Non-pigmented ciliary epithelial cell (primary cell): ENCODE data around the gene N4BP2L1.

Source experiments
- DNase-seq: peaks from one replicate; pipeline ENCODE4 v3.0.0-alpha.2; 2010; ENCODE audit warnings: low read depth

N4BP2L1 gene

GRCh38 chr13:32427852-32428580, at the start of gene N4BP2L1:
N4BP2L1 (minus strand) TSS chr13:32428130; CDS start chr13:32428082, 48 bp downstream.
- DNase-seq: no peak

DNA sequence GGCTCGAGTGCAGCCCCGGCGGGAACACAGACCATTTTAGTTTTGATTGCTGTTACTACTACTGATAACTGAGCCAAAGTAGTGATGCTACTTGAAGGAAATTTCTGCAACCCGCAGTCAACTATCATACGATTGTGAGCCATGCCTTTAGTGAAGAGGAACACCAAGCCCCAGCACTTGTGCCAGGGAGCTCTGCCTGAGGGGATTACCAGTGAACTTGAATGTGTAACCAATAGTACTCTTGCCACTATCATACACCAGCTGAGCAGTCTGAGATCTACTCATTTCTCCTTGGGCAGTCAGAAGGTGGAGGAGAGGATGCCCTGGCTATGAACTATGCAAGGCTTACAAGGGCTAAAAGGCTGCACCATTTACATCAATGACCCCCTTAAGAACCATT, 49.0 kb upstream of the N4BP2L1 start:
- no peak for DNase-seq

DNA sequence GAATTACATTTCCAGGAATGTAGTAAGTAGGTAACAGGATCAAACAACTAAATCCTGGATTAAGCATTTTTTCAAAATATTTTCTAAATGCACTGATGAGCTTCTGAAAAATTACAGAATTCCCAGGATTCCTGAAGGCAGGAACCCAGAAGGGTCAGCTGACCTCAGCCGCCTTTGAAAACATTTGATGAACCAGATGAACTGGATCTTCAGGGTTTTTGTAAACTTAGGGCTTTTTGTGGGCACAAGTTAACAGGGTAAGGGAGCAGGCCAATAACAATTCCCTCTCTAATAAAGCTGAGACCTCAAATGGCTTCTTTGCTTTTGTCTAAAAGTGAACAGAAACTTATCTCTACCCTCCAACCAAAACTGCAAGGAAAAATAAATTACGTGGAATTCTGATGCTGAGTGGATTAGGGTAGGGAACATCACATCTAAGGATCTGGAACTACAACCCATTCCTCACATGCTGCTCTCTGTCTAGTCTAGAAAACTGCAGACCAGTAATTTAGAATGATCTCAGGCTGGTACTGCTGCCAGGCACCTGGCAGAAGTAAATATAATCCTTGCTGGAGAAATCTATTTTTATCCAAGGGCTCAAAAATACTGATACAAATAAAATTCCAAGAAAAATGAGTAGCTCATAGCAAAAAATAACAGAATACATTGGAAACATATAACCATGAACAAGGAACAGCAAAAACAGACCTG, 48.2 kb upstream of the N4BP2L1 start:
- no peak for DNase-seq

- no peak for DNase-seq
Measured at GRCh38 chr13:32474999-32475792, 47.3 kb upstream of the N4BP2L1 start.

DNA sequence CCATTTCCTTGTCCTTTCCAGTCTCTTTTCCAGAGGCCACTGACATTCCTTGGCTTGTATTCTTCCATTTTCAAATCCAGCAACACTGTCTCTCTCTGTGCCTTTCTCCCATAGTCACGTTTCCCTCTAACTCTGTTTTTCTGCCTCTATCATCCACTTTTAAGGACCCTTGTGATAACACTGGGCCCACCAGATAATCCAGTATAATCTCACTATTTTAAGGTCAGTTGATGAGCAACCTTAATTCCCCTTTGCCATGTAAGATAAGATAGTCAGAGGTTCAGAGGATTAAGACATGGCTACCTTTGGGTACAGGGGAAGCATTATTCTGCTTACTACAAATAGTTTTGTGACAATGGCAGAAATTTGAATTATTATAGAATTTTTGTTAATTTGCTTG, 45.7 kb upstream of the N4BP2L1 start:
- no peak for DNase-seq

DNA sequence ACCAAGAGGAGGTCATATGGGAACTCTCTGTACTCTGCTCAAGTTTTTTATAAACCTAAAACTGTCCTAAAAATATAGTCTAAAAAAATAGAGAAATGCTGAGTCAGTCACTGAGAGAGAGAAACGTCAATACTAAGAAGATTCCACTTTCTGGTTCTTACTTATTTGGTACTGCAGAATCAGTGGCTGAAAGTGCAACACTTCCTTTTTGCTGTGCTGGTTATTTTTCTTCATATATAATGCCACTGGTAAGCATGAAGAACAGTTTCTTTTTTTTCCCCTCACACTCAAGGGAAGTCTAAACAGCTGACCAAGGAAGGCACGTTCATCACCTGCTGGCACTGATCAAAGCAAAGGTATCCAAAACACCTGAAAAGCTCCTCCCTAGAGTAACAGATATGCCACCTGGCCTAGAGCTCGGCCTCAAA, 44.3 kb upstream of the N4BP2L1 start:
- no peak for DNase-seq

DNA sequence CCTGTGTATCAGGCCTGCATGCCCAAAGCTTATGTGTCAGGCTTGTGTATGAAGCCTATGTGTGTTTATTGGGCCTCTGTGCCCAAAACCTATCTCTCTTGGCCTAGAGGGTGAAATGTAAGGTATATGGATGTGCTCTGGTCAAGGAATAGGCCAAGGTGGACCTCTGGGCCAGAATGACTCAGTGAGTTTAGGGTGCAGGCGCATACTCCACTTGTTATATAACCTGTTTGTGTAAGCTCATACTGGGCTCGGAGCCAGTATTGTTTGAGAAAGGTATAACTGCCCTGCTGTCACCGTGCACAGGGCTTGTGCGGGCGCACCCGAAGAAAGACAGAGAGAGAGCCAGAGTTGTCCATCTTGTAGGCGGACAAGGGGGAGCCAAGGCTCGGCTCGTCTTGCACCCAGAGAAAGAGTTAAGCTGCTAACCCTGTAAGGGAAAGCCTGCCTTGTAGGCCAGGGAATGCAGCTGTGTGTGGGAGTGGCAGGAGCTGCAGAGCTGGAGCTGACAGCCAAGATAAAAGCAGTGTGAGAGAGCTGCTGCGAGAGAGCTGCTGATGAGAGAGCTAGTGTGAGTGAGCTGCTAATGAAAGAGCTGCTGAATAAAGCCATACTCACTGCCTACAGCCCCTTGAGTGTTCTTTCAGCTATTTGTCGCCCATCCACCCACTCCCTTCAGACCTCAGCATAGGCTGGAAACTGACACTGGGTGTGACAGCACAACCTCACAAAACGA, 43.4 kb upstream of the N4BP2L1 start:
- peak; percentile 38 for DNase-seq

GRCh38 chr13:32468502-32469142, 40.7 kb upstream of the N4BP2L1 start:
- DNase-seq: no peak

GRCh38 chr13:32456591-32456990, 28.7 kb upstream of the N4BP2L1 start:
- DNase-seq: no peak

- DNase-seq: no peak
Measured at GRCh38 chr13:32455594-32455903, 27.6 kb upstream of the N4BP2L1 start.

DNA sequence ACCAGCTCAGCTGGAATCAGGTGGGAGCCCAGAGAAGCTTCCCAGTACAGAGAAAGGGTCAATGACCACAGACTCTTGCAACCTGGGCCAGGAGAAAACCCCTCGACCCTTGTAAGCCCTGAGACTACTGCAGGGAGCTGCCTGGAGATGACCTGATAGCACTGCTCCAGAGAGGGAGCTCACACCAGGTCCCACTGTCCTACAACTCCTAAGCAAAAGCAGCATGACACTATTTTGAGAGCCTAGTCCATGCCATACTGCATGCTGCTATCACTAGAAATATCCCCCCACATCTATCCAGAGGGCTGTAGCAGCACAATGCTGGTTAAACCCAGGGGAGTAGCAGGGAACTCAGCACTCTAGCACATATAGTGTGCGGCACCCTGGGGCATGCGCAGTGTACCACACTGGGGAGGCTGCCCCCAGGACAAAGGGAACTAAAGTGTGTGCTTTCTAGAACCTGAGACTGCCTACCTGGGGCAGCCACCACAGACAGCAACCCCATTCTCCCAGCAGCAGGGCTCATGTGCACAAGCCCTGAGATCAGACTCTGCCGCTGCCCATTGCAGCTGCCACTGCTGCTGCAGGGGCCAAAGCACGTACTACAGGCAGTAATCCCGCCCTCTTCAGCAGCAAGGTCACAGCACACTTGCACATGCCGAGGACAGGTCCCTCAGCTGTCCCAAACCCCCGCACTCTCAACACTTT, 27.1 kb upstream of the N4BP2L1 start:
- DNase-seq: no peak

DNA sequence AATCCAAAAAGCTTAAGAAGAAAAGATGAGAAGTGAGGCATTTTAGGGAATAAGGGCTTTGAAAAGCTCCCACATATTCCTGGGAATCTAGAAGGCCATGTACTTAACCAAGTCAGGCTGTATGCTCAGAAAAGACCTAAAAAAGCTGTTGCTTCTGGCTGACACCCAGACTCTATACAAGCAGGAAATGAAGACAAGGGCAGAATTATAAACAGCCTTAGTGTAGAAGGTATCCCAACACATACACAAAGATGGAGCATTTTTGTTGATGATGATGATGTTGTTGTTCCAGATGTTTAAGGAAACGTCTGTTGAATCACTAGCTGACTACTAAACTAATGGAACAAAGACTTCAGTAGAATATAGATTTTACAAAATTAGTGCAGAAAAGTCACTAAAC, 26.1 kb upstream of the N4BP2L1 start:
- no peak for DNase-seq

DNA sequence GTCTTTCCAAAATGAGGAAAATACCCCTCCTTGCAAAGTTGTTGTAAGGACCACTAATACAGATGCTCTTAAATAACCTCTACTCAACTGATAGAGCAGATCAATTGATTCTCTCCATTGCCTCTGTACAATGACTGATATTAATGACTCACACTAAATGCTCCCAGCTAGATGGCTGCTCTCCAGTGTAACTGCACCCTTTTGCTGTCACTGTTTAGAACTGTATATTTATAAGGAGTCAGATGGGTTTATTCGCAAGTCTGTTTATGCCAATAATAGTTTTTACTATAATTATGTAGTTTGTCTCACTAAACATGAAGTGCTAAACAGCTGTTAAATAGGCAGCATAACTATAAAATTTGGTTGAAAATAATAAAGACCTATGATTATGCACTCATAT, 21.0 kb upstream of the N4BP2L1 start:
- no peak for DNase-seq

- DNase-seq: no peak
Measured at GRCh38 chr13:32447894-32448623, 20.1 kb upstream of the N4BP2L1 start.

GRCh38 chr13:32446773-32447465, 19.0 kb upstream of the N4BP2L1 start:
- no peak for DNase-seq

GRCh38 chr13:32446220-32446619, 18.3 kb upstream of the N4BP2L1 start:
- no peak for DNase-seq

- no peak for DNase-seq
Measured at GRCh38 chr13:32445461-32445860, 17.5 kb upstream of the N4BP2L1 start.

DNA sequence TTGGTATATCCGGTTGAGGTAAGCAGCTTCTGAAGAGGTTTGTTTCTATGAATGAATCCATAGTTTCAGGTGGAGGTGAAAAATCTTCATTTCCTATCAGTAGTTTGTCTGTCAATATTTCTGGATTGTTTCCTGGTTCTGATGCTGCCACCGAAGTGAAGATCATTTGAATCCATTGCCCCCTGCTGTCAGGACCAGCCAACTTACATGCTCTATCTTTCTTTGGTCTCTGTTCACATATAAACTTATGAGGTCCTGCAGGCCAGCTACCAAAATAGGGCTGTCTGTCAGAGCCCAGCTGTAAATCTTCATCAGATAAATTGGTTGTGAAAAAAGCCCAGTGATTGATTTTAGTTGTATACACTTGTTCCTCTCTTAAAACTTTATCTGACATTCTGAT, 15.2 kb upstream of the N4BP2L1 start:
- no peak for DNase-seq

DNA sequence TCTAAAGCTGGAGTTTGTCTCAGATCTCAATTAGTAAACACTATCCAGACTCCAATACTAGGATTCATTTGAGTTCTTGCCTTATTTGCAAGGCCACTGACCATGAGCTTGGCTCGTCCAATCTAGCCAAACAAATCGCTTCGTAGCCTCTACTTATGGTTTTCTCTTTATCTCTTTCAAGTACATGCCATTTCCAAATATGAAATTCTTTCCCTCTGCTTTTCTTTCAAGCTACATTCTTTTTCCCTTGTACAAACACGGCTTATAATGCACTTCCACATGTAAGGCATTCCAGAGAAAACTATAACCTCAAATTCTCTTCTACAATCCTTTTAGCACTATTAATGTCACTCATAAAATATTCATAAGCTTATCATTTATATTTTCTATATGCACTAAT, 10.9 kb upstream of the N4BP2L1 start:
- peak; percentile 14 for DNase-seq

DNA sequence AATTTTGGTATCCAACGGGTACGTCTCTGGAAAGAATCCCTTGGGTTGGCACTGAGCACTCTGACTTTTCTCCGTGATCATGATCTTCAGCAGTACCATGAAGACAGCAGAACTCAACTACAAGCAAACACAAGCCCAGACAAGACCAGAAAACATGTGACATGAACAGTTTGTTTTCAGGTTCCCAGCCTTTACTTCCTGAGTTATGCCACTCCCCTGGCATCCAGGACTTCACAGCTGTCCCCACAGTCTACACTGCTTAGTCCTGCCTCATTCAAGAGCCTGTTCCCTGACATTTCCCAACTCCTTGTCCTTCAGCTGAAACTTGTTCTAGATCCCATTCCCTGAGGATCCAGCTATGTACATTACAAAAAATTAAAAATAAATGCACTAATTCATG, 4.9 kb upstream of the N4BP2L1 start:
- no peak for DNase-seq
